Posterior cingulate gyrus (tissue), 11 donors: ENCODE data around the gene FLNB.
A peak's percentile ranks its signal among the peaks of the same experiment; 100 is the strongest.

ENCODE experiments used
- DNase-seq, 10 donors: peaks; one replicate each; pipeline versions ENCODE4 v3.0.0 to v3.0.0-alpha.2; 2020 to 2021; ENCODE audit warnings: mixed read lengths in 3 of 10
- intact Hi-C: fragments of 100-400 bp; cut with DNase I; formaldehyde crosslinking; loops from one replicate; pipeline ENCODE4 v1.15.1; 2023

The FLNB gene

GRCh38 chr3:58003093-58003492, 5.1 kb upstream of the FLNB start:
- intact Hi-C loops = loop anchor here (10.0 kb wide), 1 partner anchor 302 kb away; the partner anchor contains the start of genes HTD2 and RPP14

GRCh38 chr3:58004973-58005372, 3.2 kb upstream of the FLNB start:
- peak in 1 of 10 donors; percentile 13 for DNase-seq
- intact Hi-C loops = loop anchor here (5.0 to 10.0 kb wide), 2 partner anchors 172 to 300 kb away; partner anchors contain the start of genes HTD2 and RPP14

More at GRCh38 chr3:58003093-58003492, 5.1 kb upstream of the FLNB start:
- no peak for DNase-seq

- peak in 1 of 10 donors; percentile 32 for DNase-seq
- intact Hi-C loops = loop anchor here (5.0 to 10.0 kb wide), 2 partner anchors 172 to 299 kb away; partner anchors contain the start of genes HTD2 and RPP14
Observed at GRCh38 chr3:58005669-58006068, 2.6 kb upstream of the FLNB start.

- intact Hi-C loops = loop anchor here (5.0 to 10.0 kb wide), 2 partner anchors 171 to 298 kb away; partner anchors contain the start of genes HTD2 and RPP14
- DNase-seq = peak in 1 of 10 donors; percentile 14
Observed at GRCh38 chr3:58006661-58007060, 1.6 kb upstream of the FLNB start.

GRCh38 chr3:58009026-58009748, 965 bp downstream of the FLNB start:
- DNase-seq = peak in 7 of 10 donors; percentile 14 to 88 (median 30)

GRCh38 chr3:58009749-58010535, 1.7 kb downstream of the FLNB start:
- intact Hi-C loops = loop anchor here (5.0 to 10.0 kb wide), 2 partner anchors 167 to 295 kb away; partner anchors contain the start of genes HTD2 and RPP14
- DNase-seq = no peak

More at GRCh38 chr3:58009026-58009748, 965 bp downstream of the FLNB start:
- intact Hi-C loops = loop anchor here (5.0 to 10.0 kb wide), 2 partner anchors 168 to 296 kb away; partner anchors contain the start of genes HTD2 and RPP14

GRCh38 chr3:58010562-58010961, 2.3 kb downstream of the FLNB start:
- no peak for DNase-seq
- intact Hi-C loops = no loop called here

GRCh38 chr3:58011580-58011979, 3.4 kb downstream of the FLNB start:
- intact Hi-C loops = no loop called here
- DNase-seq = no peak

GRCh38 chr3:58012302-58012701, 4.1 kb downstream of the FLNB start:
- DNase-seq = no peak
- intact Hi-C loops = no loop called here

GRCh38 chr3:58013099-58013498, 4.9 kb downstream of the FLNB start:
- intact Hi-C loops = no loop called here
- DNase-seq = no peak

- intact Hi-C loops = no loop called here
- DNase-seq = peak in 9 of 10 donors; percentile 14 to 91 (median 30)
Observed at GRCh38 chr3:58013973-58014649, 5.9 kb downstream of the FLNB start.

- intact Hi-C loops = no loop called here
- DNase-seq = no peak
Observed at GRCh38 chr3:58015520-58015915, 7.3 kb downstream of the FLNB start.

GRCh38 chr3:58016710-58017109, 8.5 kb downstream of the FLNB start:
- DNase-seq = no peak
- intact Hi-C loops = no loop called here

GRCh38 chr3:58018892-58019742, 10.9 kb downstream of the FLNB start:
- no peak for DNase-seq
- intact Hi-C loops = no loop called here

GRCh38 chr3:58020783-58021071, 12.5 kb downstream of the FLNB start:
- no peak for DNase-seq

GRCh38 chr3:58021072-58021959, 13.1 kb downstream of the FLNB start:
- intact Hi-C loops = no loop called here
- no peak for DNase-seq

More at GRCh38 chr3:58020783-58021071, 12.5 kb downstream of the FLNB start:
- intact Hi-C loops = no loop called here

GRCh38 chr3:58021962-58022361, 13.7 kb downstream of the FLNB start:
- DNase-seq = no peak
- intact Hi-C loops = no loop called here

- no peak for DNase-seq
Observed at GRCh38 chr3:58022490-58022889, 14.3 kb downstream of the FLNB start.

GRCh38 chr3:58023531-58023930, 15.3 kb downstream of the FLNB start:
- intact Hi-C loops = no loop called here

More at GRCh38 chr3:58022490-58022889, 14.3 kb downstream of the FLNB start:
- intact Hi-C loops = no loop called here

More at GRCh38 chr3:58023531-58023930, 15.3 kb downstream of the FLNB start:
- DNase-seq = no peak
